GM10248 (cell line): ENCODE data around the gene FAM3B.
A peak's percentile ranks its signal among the peaks of the same experiment; 100 is the strongest.

ENCODE experiments used
- CTCF ChIA-PET: fragments of 300-600 bp; sonication (Branson Sonifier 250); formaldehyde crosslinking; extraction: SDS; loops from one replicate; lab custom pipeline; 2021; ENCODE audit warnings: antibody characterized with exemption; lab: Yijun Ruan, JAX
- POLR2A ChIA-PET: fragments of 350-650 bp; sonication (Branson Sonifier 250); formaldehyde crosslinking; extraction: SDS; loops from one replicate; lab custom pipeline; 2020; ENCODE audit warnings: antibody characterized with exemption; lab: Yijun Ruan, JAX
- DNase-seq: peaks from one replicate; pipeline ENCODE4 v3.0.0; 2012; ENCODE audit errors: extremely low spot score
- CTCF ChIP-seq: IDR thresholded peaks from 2 replicates; pipeline ENCODE4 v1.5.1; 2012; ENCODE audit warnings: mild to moderate bottlenecking, low read depth; ENCODE audit errors: extremely low read depth, missing control alignments, control extremely low read depth

Gene FAM3B

GRCh38 chr21:41367301-41367944 is 50.8 kb downstream of the FAM3B start:
- no peak for DNase-seq
- ChIA-PET POLR2A (interaction anchor here (0.6 to 0.7 kb wide), 3 partner anchors 9 to 449 kb away, joined by 3 to 4 read pairs (median 3); no protein-coding TSS in a partner anchor), CTCF (interaction anchor here (0.9 to 2.0 kb wide), 6 partner anchors 9 to 84 kb away, joined by 3 to 7 read pairs (median 4); no protein-coding TSS in a partner anchor)
- no peak for TF ChIP-seq CTCF

GRCh38 chr21:41367945-41368734 is 51.5 kb downstream of the FAM3B start:
- DNase-seq = peak; percentile 84
- ChIA-PET POLR2A (interaction anchor here (0.5 to 1.3 kb wide), 5 partner anchors 10 to 448 kb away, joined by 3 to 4 read pairs (median 3); no protein-coding TSS in a partner anchor), CTCF (interaction anchor here (0.9 to 2.2 kb wide), 8 partner anchors 9 to 85 kb away, joined by 3 to 16 read pairs (median 4); no protein-coding TSS in a partner anchor)
- TF ChIP-seq CTCF = no peak

GRCh38 chr21:41368735-41369104 is 52.1 kb downstream of the FAM3B start:
- no peak for DNase-seq
- CTCF ChIA-PET = interaction anchor here (1.0 to 2.2 kb wide), 5 partner anchors 10 to 90 kb away, joined by 3 to 16 read pairs (median 5); no protein-coding TSS in a partner anchor
- TF ChIP-seq CTCF = no peak
- POLR2A ChIA-PET = interaction anchor here (1.2 to 1.3 kb wide), 2 partner anchors 8 to 56 kb away, joined by 3 to 4 read pairs; no protein-coding TSS in a partner anchor

GRCh38 chr21:41369105-41369919 is 52.7 kb downstream of the FAM3B start:
- ChIA-PET POLR2A (interaction anchor here (0.6 to 1.3 kb wide), 5 partner anchors 9 to 1229 kb away, joined by 3 to 5 read pairs (median 4); no protein-coding TSS in a partner anchor), CTCF (interaction anchor here (0.7 to 2.2 kb wide), 5 partner anchors 12 to 89 kb away, joined by 3 to 16 read pairs (median 4); no protein-coding TSS in a partner anchor)
- DNase-seq = peak; percentile 74
- TF ChIP-seq CTCF = peak; percentile 29

GRCh38 chr21:41369920-41370839 is 53.6 kb downstream of the FAM3B start:
- TF ChIP-seq CTCF = no peak
- ChIA-PET POLR2A (interaction anchor here (0.6 to 1.2 kb wide), 2 partner anchors 10 to 1228 kb away, joined by 3 to 5 read pairs; no protein-coding TSS in a partner anchor), CTCF (interaction anchor here (0.7 to 2.2 kb wide), 5 partner anchors 13 to 89 kb away, joined by 3 to 16 read pairs (median 4); no protein-coding TSS in a partner anchor)
- no peak for DNase-seq
